HepG2 (cell line): Measurements from ENCODE around the gene NDST1. TPM values are rescaled to one million over a fixed set of nuclear protein-coding genes. Genes with fewer than 3 reads are reported as not detected.

ENCODE experiments used
- CENPX ChIP-seq: sonication (generic); formaldehyde crosslinking; IDR thresholded peaks from 2 replicates; pipeline ENCODE4 v1.9.0; 2021; ENCODE audit warnings: mild to moderate bottlenecking, missing genetic modification reagents, moderate library complexity
- MAF1 ChIP-seq: sonication (generic); formaldehyde crosslinking; IDR thresholded peaks from 2 replicates; pipeline ENCODE4 v1.5.0; 2020; ENCODE audit warnings: missing genetic modification reagents, borderline replicate concordance
- NFYB ChIP-seq: sonication (generic); formaldehyde crosslinking; IDR thresholded peaks from 2 replicates; pipeline ENCODE4 v1.4.0; 2020; ENCODE audit warnings: missing genetic modification reagents
- SPEN ChIP-seq: sonication (generic); formaldehyde crosslinking; IDR thresholded peaks from 2 replicates; pipeline ENCODE4 v1.5.1; 2020; ENCODE audit warnings: low read depth, mild to moderate bottlenecking, missing genetic modification reagents
- SRY ChIP-seq: sonication (generic); formaldehyde crosslinking; IDR thresholded peaks from 2 replicates; pipeline ENCODE4 v1.8.0; 2022; ENCODE audit warnings: mild to moderate bottlenecking, missing genetic modification reagents
- TRIM22 ChIP-seq: fragments of 450-650 bp; IDR thresholded peaks from 2 replicates; pipeline ENCODE4 v1.6.1; 2017
- ZFYVE20 ChIP-seq: sonication (generic); formaldehyde crosslinking; IDR thresholded peaks from 2 replicates; pipeline ENCODE4 v1.8.0; 2023; ENCODE audit warnings: low read depth, mild to moderate bottlenecking, moderate library complexity, missing genetic modification reagents, borderline replicate concordance
- ZNF512B ChIP-seq: sonication (generic); formaldehyde crosslinking; IDR thresholded peaks from 2 replicates; pipeline ENCODE4 v1.5.1; 2020; ENCODE audit warnings: missing genetic modification reagents, mild to moderate bottlenecking, borderline replicate concordance
- ZNF629 ChIP-seq: sonication (generic); formaldehyde crosslinking; conservative IDR thresholded peaks from 2 replicates; pipeline ENCODE4 v1.5.0; 2020; ENCODE audit warnings: missing genetic modification reagents
- ZNF720 ChIP-seq: sonication (generic); formaldehyde crosslinking; IDR thresholded peaks from 2 replicates; pipeline ENCODE4 v1.4.0; 2020; ENCODE audit warnings: missing genetic modification reagents
- polyA plus RNA-seq, 8 experiments: library from polyadenylated mRNA; depleted of rRNA in 3 of 8; stranded (reverse) in 7 of 8; unstranded in 1 of 8; fragments of >200 nt; fragmentation: Illumina TruSeq in 4 of 8; extraction: Trizol in 4 of 8; gene quantifications; 2 replicates each; pipeline versions ENCODE4 v1.2.1 to v1.2.3, GENCODE V29; 2011 to 2016; ENCODE audit warnings: low read depth in 4 of 8, missing spikeins in 1 of 8, mixed read lengths in 1 of 8; ENCODE audit not compliant: insufficient read depth in 1 of 8
- total RNA-seq, 5 experiments: library from RNA; depleted of rRNA; stranded (reverse); fragments of >200 nt; fragmentation: Illumina TruSeq; extraction: Trizol; gene quantifications; 2 replicates each; pipeline ENCODE4 v1.2.3, GENCODE V29; 2016; ENCODE audit warnings: low read depth in 1 of 5
- TF ChIP-seq, protein P1 (sequence below): IDR thresholded peaks from 2 replicates; pipeline ENCODE4 v1.4.0; 2020; ENCODE audit warnings: mild to moderate bottlenecking, missing genetic modification reagents
- TF ChIP-seq, protein P2 (sequence below): sonication (generic); formaldehyde crosslinking; conservative IDR thresholded peaks from 2 replicates; pipeline ENCODE4 v1.4.0; 2020; ENCODE audit warnings: missing genetic modification reagents

NDST1 gene
- total and polyA plus RNA-seq, 2 of the 13 experiments (the other 11 are each of a cell fraction or from before 2014, with no cell fraction given) = 23.8 to 26.2 TPM

GRCh38 chr5:150522504-150523414 is 14.8 kb downstream of the NDST1 start (continued):
- TF ChIP-seq, protein P1, sequence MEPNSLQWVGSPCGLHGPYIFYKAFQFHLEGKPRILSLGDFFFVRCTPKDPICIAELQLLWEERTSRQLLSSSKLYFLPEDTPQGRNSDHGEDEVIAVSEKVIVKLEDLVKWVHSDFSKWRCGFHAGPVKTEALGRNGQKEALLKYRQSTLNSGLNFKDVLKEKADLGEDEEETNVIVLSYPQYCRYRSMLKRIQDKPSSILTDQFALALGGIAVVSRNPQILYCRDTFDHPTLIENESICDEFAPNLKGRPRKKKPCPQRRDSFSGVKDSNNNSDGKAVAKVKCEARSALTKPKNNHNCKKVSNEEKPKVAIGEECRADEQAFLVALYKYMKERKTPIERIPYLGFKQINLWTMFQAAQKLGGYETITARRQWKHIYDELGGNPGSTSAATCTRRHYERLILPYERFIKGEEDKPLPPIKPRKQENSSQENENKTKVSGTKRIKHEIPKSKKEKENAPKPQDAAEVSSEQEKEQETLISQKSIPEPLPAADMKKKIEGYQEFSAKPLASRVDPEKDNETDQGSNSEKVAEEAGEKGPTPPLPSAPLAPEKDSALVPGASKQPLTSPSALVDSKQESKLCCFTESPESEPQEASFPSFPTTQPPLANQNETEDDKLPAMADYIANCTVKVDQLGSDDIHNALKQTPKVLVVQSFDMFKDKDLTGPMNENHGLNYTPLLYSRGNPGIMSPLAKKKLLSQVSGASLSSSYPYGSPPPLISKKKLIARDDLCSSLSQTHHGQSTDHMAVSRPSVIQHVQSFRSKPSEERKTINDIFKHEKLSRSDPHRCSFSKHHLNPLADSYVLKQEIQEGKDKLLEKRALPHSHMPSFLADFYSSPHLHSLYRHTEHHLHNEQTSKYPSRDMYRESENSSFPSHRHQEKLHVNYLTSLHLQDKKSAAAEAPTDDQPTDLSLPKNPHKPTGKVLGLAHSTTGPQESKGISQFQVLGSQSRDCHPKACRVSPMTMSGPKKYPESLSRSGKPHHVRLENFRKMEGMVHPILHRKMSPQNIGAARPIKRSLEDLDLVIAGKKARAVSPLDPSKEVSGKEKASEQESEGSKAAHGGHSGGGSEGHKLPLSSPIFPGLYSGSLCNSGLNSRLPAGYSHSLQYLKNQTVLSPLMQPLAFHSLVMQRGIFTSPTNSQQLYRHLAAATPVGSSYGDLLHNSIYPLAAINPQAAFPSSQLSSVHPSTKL (CRISPR knock-in tag) = peak; percentile 98
- TF ChIP-seq MAF1 (CRISPR knock-in tag) (no peak), CENPX (CRISPR knock-in tag) (no peak), ZFYVE20 (CRISPR knock-in tag) (no peak), ZNF629 (no peak), TRIM22 (no peak), ZNF512B (CRISPR knock-in tag) (no peak), NFYB (CRISPR knock-in tag) (0 out of 2 replicates have a peak, but pooled peaks have one; percentile 32), SPEN (CRISPR knock-in tag) (peak; percentile 85; the same call in 1 of the 2 replicates), ZNF720 (CRISPR knock-in tag) (no peak), SRY (CRISPR knock-in tag) (peak; percentile 75)
- TF ChIP-seq, protein P2, sequence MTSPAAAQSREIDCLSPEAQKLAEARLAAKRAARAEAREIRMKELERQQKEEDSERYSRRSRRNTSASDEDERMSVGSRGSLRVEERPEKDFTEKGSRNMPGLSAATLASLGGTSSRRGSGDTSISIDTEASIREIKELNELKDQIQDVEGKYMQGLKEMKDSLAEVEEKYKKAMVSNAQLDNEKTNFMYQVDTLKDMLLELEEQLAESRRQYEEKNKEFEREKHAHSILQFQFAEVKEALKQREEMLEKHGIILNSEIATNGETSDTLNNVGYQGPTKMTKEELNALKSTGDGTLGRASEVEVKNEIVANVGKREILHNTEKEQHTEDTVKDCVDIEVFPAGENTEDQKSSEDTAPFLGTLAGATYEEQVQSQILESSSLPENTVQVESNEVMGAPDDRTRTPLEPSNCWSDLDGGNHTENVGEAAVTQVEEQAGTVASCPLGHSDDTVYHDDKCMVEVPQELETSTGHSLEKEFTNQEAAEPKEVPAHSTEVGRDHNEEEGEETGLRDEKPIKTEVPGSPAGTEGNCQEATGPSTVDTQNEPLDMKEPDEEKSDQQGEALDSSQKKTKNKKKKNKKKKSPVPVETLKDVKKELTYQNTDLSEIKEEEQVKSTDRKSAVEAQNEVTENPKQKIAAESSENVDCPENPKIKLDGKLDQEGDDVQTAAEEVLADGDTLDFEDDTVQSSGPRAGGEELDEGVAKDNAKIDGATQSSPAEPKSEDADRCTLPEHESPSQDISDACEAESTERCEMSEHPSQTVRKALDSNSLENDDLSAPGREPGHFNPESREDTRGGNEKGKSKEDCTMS (CRISPR knock-in tag) = no peak
